SU-DHL-6 (cell line): ENCODE data around the gene KRTAP27-1.

ENCODE experiments used
- H2AFZ ChIP-seq: fragments of 200-600 bp; sonication (generic); 2 replicates; pipeline ENCODE4 v1.6.1; 2014; ENCODE audit warnings: low read depth, mild to moderate bottlenecking, moderate library complexity, mixed read lengths, antibody characterized with exemption, low read length; ENCODE audit not compliant: severe bottlenecking
- H3F3A ChIP-seq: fragments of 200-600 bp; shearing (Covaris generic); 2 replicates; pipeline ENCODE4 v1.6.0; 2016; ENCODE audit warnings: antibody characterized with exemption, mild to moderate bottlenecking; ENCODE audit not compliant: insufficient read depth
- H3K27ac ChIP-seq: fragments of 200-600 bp; sonication (generic); 2 replicates; pipeline ENCODE4 v1.5.1; 2016; ENCODE audit warnings: low read depth, mild to moderate bottlenecking, low read length, moderate library complexity, mixed read lengths
- H3K27me3 ChIP-seq: fragments of 200-600 bp; sonication (generic), shearing (Covaris generic); 2 replicates; pipeline ENCODE4 v1.6.0; 2014; ENCODE audit warnings: mild to moderate bottlenecking, low read length
- H3K36me3 ChIP-seq: fragments of 200-600 bp; sonication (generic); 2 replicates; pipeline ENCODE4 v1.6.1; 2014; ENCODE audit warnings: mild to moderate bottlenecking, low read length, mixed read lengths
- H3K4me2 ChIP-seq: fragments of 300-600, 200-600 bp; shearing (Covaris generic), sonication (generic); 2 replicates; pipeline ENCODE4 v1.6.0; 2014; ENCODE audit warnings: low read length, low read depth, mild to moderate bottlenecking; ENCODE audit not compliant: poor library complexity, severe bottlenecking
- H3K4me3 ChIP-seq: fragments of 200-600 bp; sonication (generic); 2 replicates; pipeline ENCODE4 v1.5.1; 2014; ENCODE audit warnings: antibody characterized with exemption, low read length, mild to moderate bottlenecking, mixed read lengths; ENCODE audit not compliant: insufficient read depth, poor library complexity, severe bottlenecking
- H3K79me2 ChIP-seq: fragments of 200-600 bp; sonication (generic); 2 replicates; pipeline ENCODE4 v1.6.1; 2014; ENCODE audit warnings: mild to moderate bottlenecking, low read length, moderate library complexity; ENCODE audit not compliant: insufficient read depth
- H3K9ac ChIP-seq: fragments of 200-600 bp; sonication (generic); 2 replicates; pipeline ENCODE4 v1.7.0; 2014; ENCODE audit warnings: mild to moderate bottlenecking, low read length
- H3K9me2 ChIP-seq: fragments of 200-600 bp; sonication (generic); replicated peaks from 2 replicates; pipeline ENCODE4 v1.6.1; 2014; ENCODE audit warnings: low read length; ENCODE audit not compliant: insufficient read depth
- H3K9me3 ChIP-seq: fragments of 200-600 bp; sonication (generic); 2 replicates; pipeline ENCODE4 v1.6.1; 2014; ENCODE audit warnings: low read length, mixed read lengths; ENCODE audit not compliant: insufficient read depth
- H4K20me1 ChIP-seq: fragments of 200-600 bp; sonication (generic); 2 replicates; pipeline ENCODE4 v1.6.1; 2014; ENCODE audit warnings: low read depth, mild to moderate bottlenecking, antibody characterized with exemption, low read length, moderate library complexity, mixed read lengths
- EZH2phosphoT487 ChIP-seq: fragments of 200-600 bp; sonication (generic), shearing (Covaris generic); conservative IDR thresholded peaks from 2 replicates; pipeline ENCODE4 v1.6.1; 2018; ENCODE audit warnings: mild to moderate bottlenecking, antibody characterized with exemption, low read length, moderate library complexity, mixed read lengths
- TF ChIP-seq, protein P1 (sequence below): fragments of 200-600 bp; sonication (generic); IDR thresholded peaks from one replicate; pipeline ENCODE4 v1.5.1; 2017; ENCODE audit warnings: antibody characterized with exemption, mild to moderate bottlenecking, low read length, moderate library complexity; ENCODE audit not compliant: insufficient read depth, poor library complexity, severe bottlenecking

KRTAP27-1 gene

DNA sequence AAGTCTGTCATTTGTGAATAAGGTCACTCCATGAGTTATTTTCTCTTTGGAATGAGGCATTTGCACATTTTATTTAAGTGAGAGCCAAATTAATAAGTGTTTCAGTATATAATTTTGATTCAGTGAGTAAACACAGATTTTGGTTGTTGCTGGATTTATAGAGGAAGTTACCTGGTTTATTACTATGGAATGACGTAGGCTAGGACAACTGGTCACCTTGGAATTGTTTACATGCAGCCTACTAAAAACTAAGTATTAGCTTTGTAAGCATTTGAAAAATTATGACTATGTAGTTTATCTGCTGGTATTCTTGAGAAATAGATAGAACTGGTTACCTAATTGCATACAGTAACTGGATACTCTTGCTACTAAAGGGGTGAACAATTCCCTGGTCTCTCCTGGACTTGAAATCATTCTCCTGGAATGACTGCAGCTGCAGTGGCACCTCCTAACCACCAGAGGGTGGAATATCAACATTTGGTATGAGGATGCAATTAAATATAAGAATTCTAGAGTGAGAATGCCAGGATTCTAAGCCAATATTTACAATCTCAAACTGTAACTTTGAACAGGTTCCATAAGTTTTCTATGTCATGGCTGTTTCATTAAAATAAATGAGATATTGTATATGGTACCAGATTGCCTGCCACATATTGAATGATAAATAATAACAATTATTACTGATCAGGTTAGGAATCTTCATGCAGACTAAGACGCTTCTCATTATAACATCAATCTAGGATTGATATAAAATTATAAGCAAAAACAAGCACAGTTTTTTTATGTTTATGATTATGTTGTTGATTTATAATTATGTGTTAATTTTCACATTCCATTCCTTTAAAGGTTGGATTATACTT lies 3.5 kb upstream of the KRTAP27-1 start:
- Histone ChIP-seq H3K27ac (no peak overlapping the region), H3K79me2 (no peaks in the 10 kb centered on the region), H3K4me3 (no peak overlapping the region), H2AFZ (no peak overlapping the region), H3K9me3 (no peaks in the 10 kb centered on the region), H3K9me2 (no peaks in the 10 kb centered on the region), H3K27me3 (no peaks in the 10 kb centered on the region), H3K4me2 (no peak overlapping the region), H3F3A (no peaks in the 10 kb centered on the region), H3K9ac (no peak overlapping the region), H4K20me1 (no peaks in the 10 kb centered on the region), H3K36me3 (no peaks in the 10 kb centered on the region)
- no peak for TF ChIP-seq EZH2phosphoT487
- TF ChIP-seq, protein P1, sequence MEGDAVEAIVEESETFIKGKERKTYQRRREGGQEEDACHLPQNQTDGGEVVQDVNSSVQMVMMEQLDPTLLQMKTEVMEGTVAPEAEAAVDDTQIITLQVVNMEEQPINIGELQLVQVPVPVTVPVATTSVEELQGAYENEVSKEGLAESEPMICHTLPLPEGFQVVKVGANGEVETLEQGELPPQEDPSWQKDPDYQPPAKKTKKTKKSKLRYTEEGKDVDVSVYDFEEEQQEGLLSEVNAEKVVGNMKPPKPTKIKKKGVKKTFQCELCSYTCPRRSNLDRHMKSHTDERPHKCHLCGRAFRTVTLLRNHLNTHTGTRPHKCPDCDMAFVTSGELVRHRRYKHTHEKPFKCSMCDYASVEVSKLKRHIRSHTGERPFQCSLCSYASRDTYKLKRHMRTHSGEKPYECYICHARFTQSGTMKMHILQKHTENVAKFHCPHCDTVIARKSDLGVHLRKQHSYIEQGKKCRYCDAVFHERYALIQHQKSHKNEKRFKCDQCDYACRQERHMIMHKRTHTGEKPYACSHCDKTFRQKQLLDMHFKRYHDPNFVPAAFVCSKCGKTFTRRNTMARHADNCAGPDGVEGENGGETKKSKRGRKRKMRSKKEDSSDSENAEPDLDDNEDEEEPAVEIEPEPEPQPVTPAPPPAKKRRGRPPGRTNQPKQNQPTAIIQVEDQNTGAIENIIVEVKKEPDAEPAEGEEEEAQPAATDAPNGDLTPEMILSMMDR = peak; percentile 80

DNA sequence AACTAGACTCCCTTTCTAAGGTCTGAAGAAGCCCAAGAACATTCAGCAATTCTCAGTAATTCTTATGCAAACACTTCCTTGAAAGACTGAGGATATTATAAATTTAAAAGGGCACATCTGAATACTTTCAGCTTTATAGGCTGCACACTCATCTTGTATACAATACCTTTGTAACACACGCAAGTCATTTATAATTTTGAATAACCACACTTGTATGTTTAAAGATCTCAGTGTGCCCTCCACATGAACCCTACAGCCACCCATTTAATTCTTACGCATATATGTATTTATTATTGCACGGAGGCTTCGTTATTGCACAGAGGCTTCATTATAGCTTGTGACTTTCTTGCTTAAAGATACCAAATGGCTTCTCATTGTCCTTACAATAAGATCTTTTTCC lies 1.2 kb upstream of the KRTAP27-1 start:
- TF ChIP-seq, protein P1 = no peak
- TF ChIP-seq EZH2phosphoT487 = no peak
- Histone ChIP-seq H3K27ac (no peak overlapping the region), H3K4me2 (no peak overlapping the region)

DNA sequence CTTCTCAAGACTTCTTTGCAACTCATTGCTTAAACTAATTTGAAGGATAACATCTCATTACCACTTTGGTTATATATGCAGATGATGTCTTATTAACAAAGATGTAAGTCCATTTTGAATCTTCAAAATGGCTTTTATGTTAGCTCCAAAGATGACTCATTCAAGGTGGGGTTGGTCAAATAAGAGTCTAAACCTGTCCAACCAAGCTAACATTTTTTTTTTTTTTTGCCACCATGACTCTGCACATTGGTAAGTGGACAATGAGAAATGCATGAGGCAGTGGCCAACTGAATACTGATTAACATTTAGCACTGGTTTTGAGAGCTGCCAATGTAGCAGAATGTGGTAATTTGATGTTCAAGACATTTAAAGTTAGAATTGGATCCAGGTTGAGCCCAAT lies 278 bp upstream of the KRTAP27-1 start:
- H3K4me3 ChIP-seq = no peak overlapping the region
- no peaks in the 10 kb centered on the region for H3F3A ChIP-seq
- no peaks in the 10 kb centered on the region for H3K79me2 ChIP-seq
- no peak overlapping the region for H3K9ac ChIP-seq
- H3K4me2 ChIP-seq = no peak overlapping the region
- H3K27ac ChIP-seq = no peak overlapping the region
- no peaks in the 10 kb centered on the region for H3K36me3 ChIP-seq
- H3K9me2 ChIP-seq = no peaks in the 10 kb centered on the region
- H2AFZ ChIP-seq = no peak overlapping the region
- TF ChIP-seq EZH2phosphoT487 = no peak
- no peaks in the 10 kb centered on the region for H3K27me3 ChIP-seq
- H4K20me1 ChIP-seq = no peaks in the 10 kb centered on the region
- H3K9me3 ChIP-seq = no peaks in the 10 kb centered on the region

More for the DNA sequence above, 1.2 kb upstream of the KRTAP27-1 start:
- H3K9ac ChIP-seq = no peak overlapping the region
- no peaks in the 10 kb centered on the region for H3K9me3 ChIP-seq
- no peaks in the 10 kb centered on the region for H3K36me3 ChIP-seq
- no peak overlapping the region for H2AFZ ChIP-seq
- no peaks in the 10 kb centered on the region for H3K79me2 ChIP-seq
- H3K4me3 ChIP-seq = no peak overlapping the region
- H4K20me1 ChIP-seq = no peaks in the 10 kb centered on the region
- no peaks in the 10 kb centered on the region for H3F3A ChIP-seq
- H3K9me2 ChIP-seq = no peaks in the 10 kb centered on the region
- H3K27me3 ChIP-seq = no peaks in the 10 kb centered on the region

DNA sequence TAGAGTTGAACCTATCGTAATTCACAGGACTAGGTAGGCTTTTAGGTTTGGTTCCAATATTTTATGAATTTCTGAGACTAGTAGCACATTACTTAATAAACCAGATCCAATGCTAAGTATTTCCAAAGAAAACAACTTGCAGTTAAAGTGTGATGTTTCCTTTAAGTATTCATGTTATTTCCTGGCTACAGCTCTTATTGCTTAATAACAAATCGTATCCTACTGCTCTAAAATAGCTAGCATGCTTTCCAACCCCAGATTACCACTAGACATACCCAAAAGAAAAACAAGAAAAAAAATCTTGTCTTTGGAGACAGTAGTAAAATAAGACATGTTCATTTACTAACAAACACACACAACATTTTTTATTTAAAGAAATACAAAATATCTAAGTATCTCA lies 898 bp downstream of the KRTAP27-1 start:
- H3F3A ChIP-seq = no peaks in the 10 kb centered on the region
- H3K36me3 ChIP-seq = no peaks in the 10 kb centered on the region
- H4K20me1 ChIP-seq = no peaks in the 10 kb centered on the region
- no peaks in the 10 kb centered on the region for H3K9me3 ChIP-seq
- no peaks in the 10 kb centered on the region for H3K27me3 ChIP-seq
- no peaks in the 10 kb centered on the region for H3K9me2 ChIP-seq
- H3K9ac ChIP-seq = no peak overlapping the region
- no peak overlapping the region for H2AFZ ChIP-seq
- H3K27ac ChIP-seq = no peak overlapping the region
- H3K79me2 ChIP-seq = no peaks in the 10 kb centered on the region
- no peak overlapping the region for H3K4me2 ChIP-seq
- TF ChIP-seq EZH2phosphoT487 = no peak
- TF ChIP-seq, protein P1 = no peak
- no peak overlapping the region for H3K4me3 ChIP-seq
